Choroid plexus epithelial cell (primary cell): ENCODE measurements around the gene ODAD4.
A peak's percentile ranks its signal among the peaks of the same experiment; 100 is the strongest.
"Not testable (repeated sequence)": the region's sequence is repeated elsewhere in the genome, so short reads cannot be mapped to it uniquely, and the experiment has no call there.

Experiments used
- DNase-seq: peaks from one replicate; pipeline ENCODE4 v3.0.0-alpha.2; 2010; ENCODE audit warnings: low read depth
- H3K4me3 ChIP-seq: 2 replicates; pipeline ENCODE4 v1.5.1; 2011; ENCODE audit warnings: low read depth, mild to moderate bottlenecking, control low read depth, low read length, moderate library complexity
- CTCF ChIP-seq: conservative IDR thresholded peaks from 2 replicates; pipeline ENCODE4 v1.5.1; 2011; ENCODE audit warnings: low read depth, mild to moderate bottlenecking, control low read depth, inconsistent platforms, low read length, moderate library complexity

Gene ODAD4

GRCh38 chr17:41918314-41919164, 11.9 kb upstream of the ODAD4 start, which contains the start of gene ACLY:
ACLY (minus strand) TSS chr17:41918951; CDS start chr17:41913873, 5,078 bp downstream.
- peak; percentile 98 for DNase-seq
- no peak for TF ChIP-seq CTCF
- peak within 1 kb of the TSS; percentile 95 for H3K4me3 ChIP-seq

GRCh38 chr17:41919165-41919817, 11.1 kb upstream of the ODAD4 start:
- TF ChIP-seq CTCF: no peak
- DNase-seq: peak; percentile 78
- H3K4me3 ChIP-seq: peak overlapping the region; percentile 95

- peak; percentile 35 for DNase-seq
- H3K4me3 ChIP-seq: no peak overlapping the region
- no peak for TF ChIP-seq CTCF
These were observed 10.4 kb upstream of the ODAD4 start for GRCh38 chr17:41919840-41920579.

GRCh38 chr17:41920580-41920955, 9.8 kb upstream of the ODAD4 start:
- no peak for DNase-seq
- TF ChIP-seq CTCF: no peak
- H3K4me3 ChIP-seq: no peak overlapping the region

- no peak overlapping the region for H3K4me3 ChIP-seq
- no peak for DNase-seq
- TF ChIP-seq CTCF: no peak
These were observed 4.3 kb upstream of the ODAD4 start for GRCh38 chr17:41925991-41926590.

- no peak for TF ChIP-seq CTCF
- no peak overlapping the region for H3K4me3 ChIP-seq
- DNase-seq: no peak
These were observed 1.6 kb upstream of the ODAD4 start for GRCh38 chr17:41928693-41929251.

- H3K4me3 ChIP-seq: peak overlapping the region; percentile 60
- DNase-seq: not testable (repeated sequence)
These were observed 378 bp downstream of the ODAD4 start for GRCh38 chr17:41930833-41931156.

- DNase-seq: not testable (repeated sequence)
These were observed 1.3 kb downstream of the ODAD4 start for GRCh38 chr17:41931715-41932114.

More at GRCh38 chr17:41931715-41932114, 1.3 kb downstream of the ODAD4 start:
- not testable (repeated sequence) for H3K4me3 ChIP-seq
